Muscle layer of colon (tissue), 2 donors: Measurements from ENCODE around the gene TIPRL.
A peak's percentile ranks its signal among the peaks of the same experiment; 100 is the strongest.
"Not testable (repeated sequence)": the region's sequence is repeated elsewhere in the genome, so short reads cannot be mapped to it uniquely, and the experiment has no call there.

Experiments
- H3K27ac ChIP-seq: one replicate; pipeline ENCODE4 v1.7.0; 2013; ENCODE audit warnings: low read depth, mild to moderate bottlenecking, low read length, moderate library complexity
- H3K27me3 ChIP-seq, 2 donors: one replicate each; pipeline ENCODE4 v1.7.0; 2013; ENCODE audit warnings: low read length in 2 of 2, mild to moderate bottlenecking in 2 of 2; ENCODE audit not compliant: insufficient read depth in 2 of 2, control insufficient read depth in 1 of 2
- H3K36me3 ChIP-seq: one replicate; pipeline ENCODE4 v1.7.0; 2013; ENCODE audit warnings: mild to moderate bottlenecking, low read length; ENCODE audit not compliant: insufficient read depth
- H3K4me1 ChIP-seq: one replicate; pipeline ENCODE4 v1.7.0; 2013; ENCODE audit warnings: mild to moderate bottlenecking, low read length; ENCODE audit not compliant: insufficient read depth
- H3K4me3 ChIP-seq, 2 donors: one replicate each; pipeline ENCODE4 v1.7.0; 2013; ENCODE audit warnings: low read length in 2 of 2, low read depth in 1 of 2, mild to moderate bottlenecking in 1 of 2, moderate library complexity in 1 of 2
- H3K9ac ChIP-seq: one replicate; pipeline ENCODE4 v1.7.0; 2013; ENCODE audit warnings: low read length
- H3K9me3 ChIP-seq: one replicate; pipeline ENCODE4 v1.7.0; 2013; ENCODE audit warnings: mild to moderate bottlenecking, low read length
- donor health status: abdominal sarcoma.
- donor health status: Adenocarcinoma of cecum.

The TIPRL gene

DNA sequence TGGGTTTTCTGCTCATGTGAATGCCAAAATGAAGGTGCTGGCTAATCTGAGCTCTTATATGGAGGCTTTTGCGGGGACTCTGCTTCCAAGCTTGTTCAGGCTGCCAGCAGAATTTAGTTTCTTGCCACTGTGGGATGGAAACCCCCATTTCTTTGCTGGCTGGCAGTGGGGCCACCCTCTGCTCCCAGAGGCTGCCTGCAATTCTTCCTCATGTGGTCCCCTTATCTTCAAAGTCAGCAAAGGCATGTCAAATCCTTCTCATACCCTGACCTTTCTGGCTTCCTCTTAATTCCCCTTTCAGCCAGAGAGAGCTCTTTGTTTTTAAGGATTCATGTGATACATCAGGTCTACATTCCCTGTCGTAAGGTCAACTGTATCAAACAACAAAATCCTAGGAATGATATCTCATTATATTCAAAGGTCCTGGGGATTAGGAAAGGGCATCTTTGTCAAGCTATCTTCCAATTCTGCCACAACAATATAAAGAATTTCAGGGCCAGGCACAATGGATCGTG lies 36.8 kb upstream of the TIPRL start:
- Histone ChIP-seq H3K4me3 (no peak overlapping the region), H3K27me3 (no peaks in the 10 kb centered on the region), H3K36me3 (no peaks in the 10 kb centered on the region), H3K9ac (no peak overlapping the region), H3K27ac (no peak overlapping the region), H3K9me3 (no peaks in the 10 kb centered on the region), H3K4me1 (peaks cover 9% of the 10 kb centered on the region)

DNA sequence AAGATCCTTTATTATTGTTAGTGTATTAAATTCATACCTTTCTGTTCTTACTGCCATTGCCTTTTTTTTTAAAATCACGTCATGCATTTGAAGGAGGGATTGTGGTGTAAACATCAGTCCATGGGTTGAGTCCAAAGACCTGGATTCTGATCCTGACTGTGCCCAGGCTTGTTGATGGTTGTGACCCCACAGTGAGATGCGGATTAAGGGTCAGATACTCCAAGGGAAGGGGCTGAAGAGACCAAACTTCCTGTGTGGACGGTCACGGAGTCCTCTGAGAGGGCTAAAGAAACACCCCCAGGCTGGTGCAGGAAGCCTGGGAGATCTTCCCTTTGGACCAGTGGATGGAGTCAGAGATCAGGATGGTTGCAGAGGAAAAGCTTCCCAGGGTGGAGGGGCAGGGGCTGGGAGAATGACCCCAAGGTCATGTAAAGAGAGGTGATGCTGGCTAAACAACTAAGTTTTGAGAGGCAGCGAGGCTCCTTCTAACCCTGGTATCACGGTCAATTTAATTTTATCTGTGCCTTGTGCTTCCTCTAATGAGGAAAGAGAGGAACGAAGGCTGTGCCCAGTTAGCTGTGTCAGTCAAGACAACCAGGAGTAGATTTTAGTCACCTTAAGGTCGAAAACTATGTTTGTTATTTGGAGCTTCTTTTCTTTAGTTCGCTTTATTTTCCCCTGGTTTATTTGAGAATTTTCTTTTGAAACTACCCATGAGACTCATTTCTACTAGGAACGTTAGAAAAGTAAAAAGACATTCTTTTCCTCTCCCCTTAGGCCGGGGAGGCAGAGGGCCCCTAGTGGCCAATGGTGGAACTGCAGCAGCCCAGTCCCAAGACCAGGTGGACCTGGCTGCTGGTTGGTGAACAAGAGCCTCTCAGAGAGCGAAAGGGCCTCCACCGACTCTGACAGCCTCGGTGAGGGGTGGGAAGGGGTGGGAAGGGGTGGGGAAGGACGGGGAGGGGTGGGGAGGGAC lies 33.3 kb upstream of the TIPRL start:
- H3K27ac ChIP-seq, result no peak overlapping the region
- no peaks in the 10 kb centered on the region for H3K4me1 ChIP-seq
- no peaks in the 10 kb centered on the region for H3K36me3 ChIP-seq
- no peak overlapping the region for H3K9ac ChIP-seq
- no peaks in the 10 kb centered on the region for H3K27me3 ChIP-seq
- H3K9me3 ChIP-seq, result no peaks in the 10 kb centered on the region
- no peak overlapping the region for H3K4me3 ChIP-seq

DNA sequence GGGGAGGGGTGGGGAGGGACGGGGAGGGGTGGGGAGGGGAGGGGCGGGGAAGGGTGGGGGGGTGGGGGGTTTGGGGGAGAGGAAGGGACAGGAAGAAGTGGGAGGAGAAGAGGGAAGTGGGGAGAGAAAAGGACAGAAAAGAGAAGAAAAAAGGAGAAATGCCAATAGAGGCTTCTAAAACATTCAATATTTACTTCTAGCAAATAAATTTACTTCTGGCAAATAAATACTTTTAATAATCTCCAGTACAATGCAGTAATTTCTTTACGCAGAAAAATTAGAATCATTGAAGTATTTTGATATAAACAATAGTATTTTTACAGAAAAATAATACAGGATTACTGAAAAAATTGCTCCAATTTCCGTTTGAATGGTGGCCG lies 32.6 kb upstream of the TIPRL start:
- Histone ChIP-seq H3K4me1 (no peaks in the 10 kb centered on the region), H3K9ac (no peak overlapping the region), H3K27ac (no peak overlapping the region), H3K4me3 (no peak overlapping the region), H3K9me3 (no peaks in the 10 kb centered on the region), H3K27me3 (no peaks in the 10 kb centered on the region), H3K36me3 (no peaks in the 10 kb centered on the region)

DNA sequence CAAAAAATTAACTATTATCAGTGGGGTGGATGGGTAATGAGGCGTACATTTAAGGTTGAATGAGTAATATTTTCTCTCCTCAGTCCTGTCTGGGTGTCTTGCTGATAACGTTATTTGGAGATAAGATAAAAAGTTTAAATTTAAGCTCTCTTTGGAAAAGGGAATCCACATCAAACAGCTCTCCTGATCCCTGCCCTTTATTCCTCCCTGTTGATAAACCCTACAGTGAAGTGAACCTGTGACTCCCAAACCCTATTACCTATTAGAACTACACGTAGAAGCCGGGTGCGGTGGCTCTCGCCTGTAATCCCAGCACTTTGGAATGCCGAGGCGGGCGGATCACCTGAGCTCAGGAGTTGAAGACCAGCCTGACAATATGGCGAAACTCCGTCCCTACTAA lies 32.1 kb upstream of the TIPRL start:
- Histone ChIP-seq H3K9me3 (no peaks in the 10 kb centered on the region), H3K27ac (no peak overlapping the region), H3K27me3 (no peaks in the 10 kb centered on the region), H3K4me1 (no peaks in the 10 kb centered on the region), H3K4me3 (no peak overlapping the region), H3K9ac (no peak overlapping the region), H3K36me3 (no peaks in the 10 kb centered on the region)

DNA sequence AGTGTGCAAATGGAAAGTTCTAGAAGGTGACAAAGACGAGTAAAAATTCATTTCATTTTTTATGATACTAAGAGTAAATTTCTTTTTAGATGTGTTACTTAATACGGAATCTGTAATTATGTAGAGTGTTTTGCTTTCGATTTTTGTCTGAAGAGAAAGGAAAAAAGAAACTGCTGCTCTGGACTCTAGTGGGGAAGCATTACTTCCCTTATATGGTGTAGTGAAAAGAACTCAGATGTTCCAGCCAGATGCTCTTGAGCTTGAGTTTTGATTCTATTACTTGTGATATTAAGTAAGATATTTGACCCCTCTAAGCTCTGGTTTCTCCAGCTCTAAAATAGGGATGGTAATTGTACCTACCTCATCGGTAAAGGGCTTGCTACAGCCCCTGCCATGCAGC lies 29.8 kb upstream of the TIPRL start:
- H3K9me3 ChIP-seq, result no peaks in the 10 kb centered on the region
- H3K27ac ChIP-seq, result peak overlapping the region; percentile 7
- H3K4me3 ChIP-seq, result no peak overlapping the region
- H3K9ac ChIP-seq, result no peak overlapping the region
- H3K36me3 ChIP-seq, result no peaks in the 10 kb centered on the region
- H3K4me1 ChIP-seq, result no peaks in the 10 kb centered on the region
- H3K27me3 ChIP-seq, result no peaks in the 10 kb centered on the region

DNA sequence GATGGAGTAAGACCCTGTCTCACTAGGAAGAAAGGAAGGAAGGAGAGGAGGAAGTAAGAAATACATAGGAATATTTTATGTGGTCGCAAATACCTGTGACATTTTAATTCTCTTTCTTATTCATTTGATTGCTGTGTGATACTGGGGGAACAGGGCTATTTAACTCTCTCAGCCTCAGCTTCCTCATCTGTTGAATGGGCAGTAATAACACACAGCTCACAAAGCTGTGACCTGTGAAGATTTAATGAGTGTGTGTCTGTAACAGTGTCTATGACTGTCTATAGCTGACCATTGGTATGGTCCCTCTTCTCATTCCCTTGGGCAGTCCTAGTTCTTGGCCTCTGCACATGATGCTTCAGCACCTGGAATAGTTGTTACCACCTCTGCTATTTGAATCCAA lies 28.5 kb upstream of the TIPRL start:
- H3K9ac ChIP-seq, result no peak overlapping the region
- H3K4me3 ChIP-seq, result no peak overlapping the region
- H3K9me3 ChIP-seq, result no peaks in the 10 kb centered on the region
- H3K27ac ChIP-seq, result no peak overlapping the region
- no peaks in the 10 kb centered on the region for H3K27me3 ChIP-seq
- H3K4me1 ChIP-seq, result no peaks in the 10 kb centered on the region
- H3K36me3 ChIP-seq, result no peaks in the 10 kb centered on the region

DNA sequence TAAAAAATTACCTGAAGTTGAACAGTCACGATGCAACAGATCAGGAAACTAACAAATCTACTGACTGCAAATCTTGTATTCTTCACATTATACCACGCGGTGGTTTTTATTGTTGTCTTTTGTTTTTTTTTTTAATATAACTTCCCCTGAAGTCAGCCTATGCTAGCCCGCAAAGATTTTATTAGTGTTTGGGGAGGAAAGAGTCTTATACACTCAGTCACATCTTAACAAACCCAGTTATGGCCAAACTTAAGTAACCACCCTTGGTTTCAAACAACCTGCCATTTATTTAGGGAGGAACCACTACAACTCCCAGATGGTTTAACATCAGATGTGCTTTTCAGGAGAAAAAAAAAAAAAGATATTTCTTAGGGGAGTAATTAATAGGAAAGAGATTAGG lies 26.8 kb upstream of the TIPRL start:
- Histone ChIP-seq H3K4me1 (no peaks in the 10 kb centered on the region), H3K4me3 (no peak overlapping the region), H3K36me3 (no peaks in the 10 kb centered on the region), H3K27ac (no peak overlapping the region), H3K9me3 (no peaks in the 10 kb centered on the region), H3K27me3 (no peaks in the 10 kb centered on the region), H3K9ac (no peak overlapping the region)

DNA sequence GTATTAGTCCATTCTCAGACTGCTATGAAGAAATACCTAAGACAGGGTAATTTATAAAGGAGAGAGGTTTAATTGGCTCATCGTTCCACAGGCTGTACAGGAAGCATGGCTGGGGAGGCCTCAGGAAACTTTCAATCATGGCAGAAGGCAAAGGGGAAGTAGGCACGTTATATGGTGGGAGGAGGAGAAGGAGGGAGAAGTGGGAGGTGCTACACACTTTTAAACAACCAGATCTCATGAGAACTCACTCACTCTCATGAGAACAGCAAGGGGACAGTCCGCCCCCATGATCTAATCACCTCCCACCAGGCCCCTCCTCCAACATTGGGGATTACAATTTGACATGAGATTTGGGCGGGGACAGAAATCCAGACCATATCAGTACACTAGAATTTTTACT lies 24.1 kb upstream of the TIPRL start:
- H3K36me3 ChIP-seq, H3K4me1 ChIP-seq: not testable (repeated sequence)

DNA sequence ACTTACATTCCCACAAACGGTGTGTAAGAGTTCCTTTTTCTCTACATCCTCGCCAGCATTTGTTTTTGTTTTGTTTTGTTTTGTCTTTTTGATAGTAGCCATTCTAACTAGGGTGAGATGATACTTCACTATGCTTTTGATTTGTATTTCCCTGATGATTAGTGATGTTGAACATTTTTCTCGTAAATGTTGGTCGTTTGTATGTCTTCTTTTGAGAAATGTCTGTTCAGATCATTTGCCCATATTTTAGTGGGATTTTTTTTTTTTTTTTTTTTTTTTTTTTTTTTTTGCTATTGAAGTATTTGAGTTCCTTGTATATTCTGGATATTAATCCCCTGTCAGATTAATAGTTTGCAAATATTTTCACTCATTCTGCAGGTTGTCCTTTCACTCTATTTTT lies 22.9 kb upstream of the TIPRL start:
- Histone ChIP-seq H3K4me1 (no peaks in the 10 kb centered on the region), H3K36me3 (no peaks in the 10 kb centered on the region), H3K27me3 (no peaks in the 10 kb centered on the region), H3K4me3 (no peak overlapping the region), H3K9me3 (peaks cover 3% of the 10 kb centered on the region), H3K27ac (no peak overlapping the region), H3K9ac (no peak overlapping the region)

More for the DNA sequence above, 24.1 kb upstream of the TIPRL start:
- not testable (repeated sequence) for H3K27me3 ChIP-seq, H3K27ac ChIP-seq, H3K4me3 ChIP-seq, H3K9ac ChIP-seq, H3K9me3 ChIP-seq

DNA sequence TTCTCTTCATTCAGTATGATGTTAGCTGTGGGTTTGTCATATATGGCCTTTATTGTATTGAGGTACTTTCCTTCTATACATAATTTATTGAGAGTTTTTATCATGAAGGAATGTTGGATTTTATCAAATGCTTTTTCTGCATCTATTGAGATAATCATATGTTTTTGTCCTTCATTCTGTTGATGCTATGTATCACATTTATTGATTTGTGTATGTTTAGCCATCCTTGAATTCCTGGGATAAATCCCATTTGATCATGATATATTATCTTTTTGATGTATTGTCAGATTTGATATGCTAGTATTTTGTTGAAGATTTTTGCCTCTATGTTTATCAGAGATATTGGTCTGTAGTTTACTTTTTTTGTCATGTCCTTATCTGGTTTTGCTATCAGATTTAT lies 21.1 kb upstream of the TIPRL start:
- no peak overlapping the region for H3K9ac ChIP-seq
- peaks cover 3% of the 10 kb centered on the region for H3K9me3 ChIP-seq
- H3K4me1 ChIP-seq, result no peaks in the 10 kb centered on the region
- no peaks in the 10 kb centered on the region for H3K27me3 ChIP-seq
- H3K4me3 ChIP-seq, result no peak overlapping the region
- H3K27ac ChIP-seq, result no peak overlapping the region
- no peaks in the 10 kb centered on the region for H3K36me3 ChIP-seq

DNA sequence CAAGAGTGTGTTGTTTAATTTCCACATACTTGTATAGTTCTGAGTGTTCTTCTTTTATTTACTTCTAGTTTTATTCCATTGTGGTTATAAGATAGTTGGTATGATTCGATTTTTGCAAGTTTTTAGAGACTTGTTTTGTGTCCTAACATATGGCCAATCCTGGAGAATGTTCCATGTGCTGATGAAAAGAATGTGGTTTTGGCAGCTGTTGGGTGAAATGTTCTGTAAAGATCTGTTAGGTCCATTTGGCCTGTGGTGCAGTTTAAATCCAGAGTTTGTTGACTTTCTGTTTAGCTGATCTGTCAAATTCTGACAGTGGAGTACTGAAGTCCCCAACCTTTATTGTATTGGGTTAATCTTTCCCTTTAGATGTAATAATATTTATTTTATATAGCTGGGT lies 19.5 kb upstream of the TIPRL start:
- Histone ChIP-seq H3K4me1 (no peaks in the 10 kb centered on the region), H3K9me3 (peaks cover 3% of the 10 kb centered on the region), H3K36me3 (no peaks in the 10 kb centered on the region), H3K27ac (no peak overlapping the region), H3K9ac (no peak overlapping the region), H3K27me3 (no peaks in the 10 kb centered on the region), H3K4me3 (no peak overlapping the region)

DNA sequence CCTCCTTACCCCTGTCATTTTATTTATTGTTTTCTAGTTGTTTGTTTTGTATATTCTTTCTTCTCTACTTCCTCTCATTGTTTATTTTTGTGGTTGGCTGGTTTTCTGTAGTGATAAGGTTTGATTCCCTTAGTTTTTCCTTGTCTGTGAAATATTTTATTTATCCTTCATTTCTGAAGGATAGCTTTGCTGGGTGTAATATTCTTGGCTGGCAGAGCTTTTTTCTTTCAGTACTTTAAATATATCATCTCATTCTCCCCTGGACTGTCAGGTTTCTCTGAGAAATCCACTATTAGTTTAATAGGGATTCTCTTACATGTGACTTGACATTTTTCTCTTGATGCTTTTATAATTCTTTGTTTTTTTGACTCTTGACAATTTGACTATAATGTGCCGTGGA lies 18.8 kb upstream of the TIPRL start:
- no peak overlapping the region for H3K9ac ChIP-seq
- H3K27me3 ChIP-seq, result no peaks in the 10 kb centered on the region
- no peak overlapping the region for H3K27ac ChIP-seq
- no peaks in the 10 kb centered on the region for H3K36me3 ChIP-seq
- H3K4me1 ChIP-seq, result no peaks in the 10 kb centered on the region
- peaks cover 3% of the 10 kb centered on the region for H3K9me3 ChIP-seq
- H3K4me3 ChIP-seq, result no peak overlapping the region
